Liver (tissue), 3 donors: ENCODE measurements around the gene STXBP1.

Experiments used
- CTCF ChIP-seq: fragments of 150-350 bp; IDR thresholded peaks from 2 replicates; pipeline ENCODE4 v1.5.1; 2017; ENCODE audit warnings: improper control_type of control experiment, low read depth, low read length; ENCODE audit not compliant: missing input control
- JUND ChIP-seq, 2 donors: IDR thresholded peaks; 2 replicates each; pipeline ENCODE4 v1.6.1; 2016; ENCODE audit warnings: antibody characterized with exemption in 2 of 2
- REST ChIP-seq: IDR thresholded peaks from 2 replicates; pipeline ENCODE4 v1.6.1; 2016; ENCODE audit warnings: antibody characterized with exemption, mild to moderate bottlenecking
- TAF1 ChIP-seq: conservative IDR thresholded peaks from 2 replicates; pipeline ENCODE4 v1.6.1; 2016; ENCODE audit warnings: antibody characterized with exemption, mild to moderate bottlenecking
- donor health status: healthy.
- donor health status: healthy.

GRCh38 chr9:127698985-127699670 lies 87.1 kb downstream of the STXBP1 start:
- TF ChIP-seq JUND (IDR thresholded peaks at IDR 0.05): no peak
- TF ChIP-seq CTCF: peak; percentile 9
- no peak for TF ChIP-seq TAF1
- no peak for TF ChIP-seq REST
